AG09309 (cell line): ENCODE measurements around the gene ANKRD13D.

Experiments used
- DNase-seq: peaks from one replicate; pipeline ENCODE4 v3.0.0-alpha.2; 2010; ENCODE audit warnings: low read depth
- H3K4me3 ChIP-seq: 2 replicates; pipeline ENCODE4 v1.5.1; 2011; ENCODE audit warnings: mild to moderate bottlenecking, low read depth, low read length, moderate library complexity; ENCODE audit not compliant: control insufficient read depth
- CTCF ChIP-seq: IDR thresholded peaks from 2 replicates; pipeline ENCODE4 v1.5.1; 2011; ENCODE audit warnings: mild to moderate bottlenecking, low read depth, low read length, inconsistent platforms; ENCODE audit not compliant: insufficient read depth, control insufficient read depth; ENCODE audit errors: missing control alignments

The ANKRD13D gene

GRCh38 chr11:67266449-67267187, 22.5 kb upstream of the ANKRD13D start, which contains the start of gene GRK2:
TSS of gene GRK2 (plus strand) at chr11:67266473. CDS start at chr11:67266700, 227 bp downstream.
- H3K4me3 ChIP-seq = peak within 1 kb of the TSS; percentile 83
- DNase-seq = no peak
- no peak for TF ChIP-seq CTCF

GRCh38 chr11:67267188-67268080, 21.7 kb upstream of the ANKRD13D start:
- no peak for TF ChIP-seq CTCF

GRCh38 chr11:67268081-67268961, 20.8 kb upstream of the ANKRD13D start:
- DNase-seq = no peak
- TF ChIP-seq CTCF = no peak
- H3K4me3 ChIP-seq = peak overlapping the region; percentile 83

More at GRCh38 chr11:67267188-67268080, 21.7 kb upstream of the ANKRD13D start:
- H3K4me3 ChIP-seq = peak overlapping the region; percentile 83
- DNase-seq = no peak

- TF ChIP-seq CTCF = no peak
These were observed 20.2 kb upstream of the ANKRD13D start for GRCh38 chr11:67268962-67269268.

GRCh38 chr11:67269401-67270255, 19.5 kb upstream of the ANKRD13D start:
- no peak overlapping the region for H3K4me3 ChIP-seq
- no peak for DNase-seq
- no peak for TF ChIP-seq CTCF

More at GRCh38 chr11:67268962-67269268, 20.2 kb upstream of the ANKRD13D start:
- no peak overlapping the region for H3K4me3 ChIP-seq
- no peak for DNase-seq
